HG03095 (cell line): ENCODE measurements around the gene CMIP.
A peak's percentile ranks its signal among the peaks of the same experiment; 100 is the strongest.

ENCODE experiments used
- ATAC-seq: cut with Tn5 transposase; IDR thresholded peaks from one replicate; pipeline ENCODE4 v1.9.1; 2021; ENCODE audit warnings: moderate library complexity; ENCODE audit not compliant: unreplicated experiment

CMIP gene

DNA sequence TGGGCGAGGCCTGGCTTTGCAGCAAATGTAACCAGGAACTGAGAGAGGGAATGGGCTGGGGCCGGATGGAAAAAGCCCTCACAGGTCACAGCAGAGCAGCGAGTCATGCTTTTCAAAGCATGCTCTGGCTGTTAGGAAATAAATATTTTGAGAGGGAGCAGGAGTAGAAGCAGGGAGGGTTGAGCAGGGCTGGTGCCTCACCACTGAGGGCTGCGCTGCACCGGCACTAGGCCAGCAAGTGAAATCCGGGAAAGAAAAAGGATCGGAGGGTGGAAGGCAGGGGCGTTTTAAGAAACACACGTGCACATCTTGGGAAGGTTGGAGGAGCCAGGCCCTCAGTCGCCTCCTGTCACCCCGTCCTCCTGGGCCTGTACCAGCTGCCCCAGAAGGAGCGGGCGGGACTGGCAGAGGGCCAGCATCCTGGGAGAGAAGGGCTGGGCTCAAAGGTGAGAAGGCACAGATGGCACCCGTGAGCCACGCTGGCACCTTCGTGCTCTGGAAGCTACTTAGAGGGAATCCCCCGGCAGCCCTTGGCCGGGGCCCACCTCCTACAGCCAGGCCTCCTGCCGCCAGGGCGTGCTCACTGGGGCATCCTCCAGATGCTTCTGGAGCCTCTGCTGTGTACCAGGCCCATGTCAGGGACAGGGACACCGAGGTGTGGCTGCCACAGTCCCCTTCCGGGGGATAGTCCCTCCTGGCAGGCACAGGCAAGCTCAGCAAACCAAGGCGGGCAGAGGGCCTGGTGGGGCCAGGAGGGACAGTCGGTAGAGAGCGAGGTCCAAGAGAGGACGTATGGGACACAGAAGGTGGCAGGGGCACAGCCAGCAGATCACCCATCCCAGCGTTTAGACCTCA lies 263.0 kb downstream of the CMIP start:
- no peak for ATAC-seq

DNA sequence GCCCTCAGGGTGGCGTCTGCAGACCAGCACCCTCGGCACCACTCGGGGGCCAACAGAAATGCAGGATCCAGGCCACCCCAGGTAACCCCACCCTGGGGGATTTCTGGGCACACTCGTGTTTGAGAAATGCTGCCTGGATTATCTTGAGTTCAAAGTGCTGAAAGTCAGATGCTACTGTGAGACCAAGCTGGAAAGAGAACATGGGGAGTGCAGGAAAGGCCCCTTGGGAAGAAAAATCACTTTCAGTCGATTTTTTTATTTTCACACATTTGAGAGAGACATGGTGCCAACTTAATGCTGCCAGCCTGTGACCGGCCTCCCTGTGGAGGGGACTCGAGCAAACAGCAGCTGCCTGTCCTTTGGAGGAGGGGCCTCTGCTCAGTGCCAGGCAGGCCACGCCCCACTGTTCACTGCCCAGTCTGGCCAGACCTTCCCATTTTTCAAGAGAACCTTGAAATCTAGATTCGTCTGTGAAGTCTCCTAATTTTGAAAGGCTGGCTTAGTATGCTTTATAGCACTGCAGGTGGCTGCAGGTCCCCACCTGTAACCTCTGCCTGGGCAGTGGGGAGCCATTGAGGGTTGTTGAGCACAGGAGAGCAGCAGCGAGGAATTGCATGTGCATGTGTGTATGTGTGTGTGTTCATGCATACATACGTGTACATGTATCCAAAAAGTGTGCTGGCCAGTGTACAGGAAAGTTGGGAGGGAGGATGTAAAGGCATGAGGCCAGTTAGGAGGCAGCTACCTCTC lies 263.8 kb downstream of the CMIP start:
- no peak for ATAC-seq

DNA sequence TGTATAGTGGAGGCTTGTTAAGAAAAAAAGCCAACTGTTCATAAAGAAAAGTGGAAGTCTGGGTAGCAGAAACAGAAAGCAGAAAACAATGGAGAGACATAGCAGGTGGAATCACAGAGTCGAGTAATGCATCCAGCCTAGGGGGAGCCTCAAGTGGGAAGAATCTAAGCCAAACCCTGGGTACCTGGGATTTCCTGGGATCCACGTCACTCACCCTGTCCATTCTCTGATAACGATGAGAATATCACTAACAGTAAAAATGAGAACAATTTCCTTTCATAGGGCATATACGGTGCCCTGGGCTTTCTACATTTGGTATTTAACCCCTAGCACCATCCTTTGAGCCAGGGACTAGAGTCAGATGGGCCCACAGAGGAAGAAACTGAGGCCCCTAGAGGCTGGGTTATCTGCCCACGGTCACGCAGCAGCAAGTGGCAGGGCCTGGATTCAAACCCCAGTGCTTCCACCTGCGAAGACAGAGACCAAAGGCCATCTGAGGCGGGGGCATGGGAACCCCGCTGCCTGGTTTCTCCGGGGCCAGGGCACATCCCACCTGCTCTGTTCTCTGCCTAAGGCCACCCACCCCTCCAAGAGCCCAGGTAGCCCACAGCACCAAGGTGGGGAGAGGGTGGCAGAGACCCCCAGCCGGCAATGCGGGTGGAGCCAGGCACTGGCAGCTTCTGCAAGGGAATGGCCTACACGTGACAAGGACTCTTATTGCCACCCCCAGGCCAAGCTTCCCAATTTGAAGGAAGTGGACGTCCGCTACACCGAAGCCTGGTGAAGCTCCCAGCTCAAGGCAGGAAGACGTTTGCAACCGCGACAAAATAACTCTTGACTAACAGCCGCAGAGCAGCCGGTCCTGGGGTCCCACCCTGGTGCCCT lies 264.6 kb downstream of the CMIP start:
- no peak for ATAC-seq

DNA sequence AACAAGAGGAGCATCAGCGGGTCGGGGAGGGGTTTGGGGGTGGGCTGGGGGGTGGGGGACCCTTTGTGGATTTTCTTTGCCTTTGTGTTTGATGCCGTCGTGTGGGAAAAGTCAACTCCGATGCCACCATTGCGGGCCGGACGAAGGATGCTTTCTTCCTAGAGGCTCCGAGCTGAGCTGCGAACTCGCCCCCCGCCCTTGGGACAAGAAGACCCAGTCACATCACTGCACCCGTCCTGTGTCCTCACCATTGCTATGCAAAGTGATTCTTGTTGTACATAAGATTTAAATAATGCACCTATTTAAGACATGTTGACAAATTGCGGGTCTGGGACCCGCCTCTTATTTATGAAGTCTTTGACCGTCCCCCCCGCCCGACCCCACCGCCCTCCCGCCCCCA lies 265.4 kb downstream of the CMIP start:
- no peak for ATAC-seq

DNA sequence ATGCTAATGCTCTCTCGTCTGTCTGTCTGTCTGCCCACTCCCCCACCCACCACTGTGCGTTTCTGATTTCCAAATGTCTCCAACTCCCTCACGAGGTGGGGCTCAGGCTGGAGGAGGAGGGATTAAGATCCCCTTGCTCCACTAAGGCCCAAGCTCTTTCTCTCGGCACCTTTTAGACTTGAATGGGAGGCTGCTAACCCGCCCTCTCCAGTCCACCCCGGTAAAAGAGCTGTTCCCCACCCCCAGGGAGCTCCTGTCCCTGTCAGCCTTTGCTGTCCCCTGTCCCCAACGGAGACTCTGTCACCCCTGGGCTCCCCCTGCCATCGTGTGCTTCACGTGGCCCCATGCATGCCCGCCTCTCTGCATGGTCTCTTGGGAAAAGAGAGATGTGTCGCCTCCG lies 266.0 kb downstream of the CMIP start:
- no peak for ATAC-seq

DNA sequence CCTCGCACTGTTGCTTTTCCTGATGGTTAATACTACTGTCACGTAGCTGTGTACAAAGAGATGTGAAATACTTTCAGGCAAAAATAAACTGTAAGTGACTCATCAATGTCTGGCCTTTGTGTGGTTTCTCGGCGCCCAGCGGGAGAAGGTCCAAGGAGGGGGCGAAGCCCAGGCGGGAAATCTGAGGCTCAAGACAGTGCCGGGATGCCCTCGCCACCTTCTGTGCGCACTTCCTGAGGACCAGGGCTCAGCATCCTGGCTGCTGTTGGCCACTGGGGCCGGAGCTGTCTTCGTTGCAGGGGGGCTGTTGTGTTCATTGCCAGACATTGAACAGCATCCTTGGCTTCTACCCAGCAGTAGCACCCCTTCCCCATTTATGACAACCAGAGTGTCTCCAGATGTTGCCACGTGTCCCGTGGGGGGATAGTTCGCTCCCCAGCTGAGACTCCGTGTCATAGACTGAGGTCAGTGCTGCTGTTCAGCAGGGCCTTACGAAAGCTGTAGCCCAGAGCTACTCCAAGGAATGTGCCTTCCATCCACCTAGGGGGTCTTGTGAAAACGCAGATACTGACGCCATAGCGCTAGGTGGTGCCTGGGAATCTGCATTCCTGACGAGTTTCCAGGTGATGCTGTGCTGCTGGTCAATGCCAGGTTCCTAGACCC lies 267.2 kb downstream of the CMIP start:
- ATAC-seq = no peak

DNA sequence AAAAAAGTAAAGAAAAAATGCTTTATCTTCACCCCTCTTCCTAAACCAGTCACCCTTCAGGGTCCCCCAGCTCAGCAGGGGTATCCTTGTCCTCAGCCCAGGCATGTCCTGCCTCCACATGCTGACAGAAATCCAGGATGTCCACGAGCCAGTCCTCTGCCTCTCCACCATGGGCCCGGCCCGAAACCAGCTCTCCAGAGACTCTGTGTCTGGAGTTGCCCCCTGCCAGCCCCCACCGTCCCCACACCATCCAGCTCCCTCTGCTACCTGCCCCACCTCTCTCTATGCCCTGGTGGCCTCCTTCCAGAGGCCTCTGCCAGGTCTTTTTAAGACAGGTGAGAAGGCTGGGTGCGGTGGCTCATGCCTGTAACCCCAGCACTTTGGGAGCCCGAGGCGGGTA lies 268.1 kb downstream of the CMIP start:
- no peak for ATAC-seq

DNA sequence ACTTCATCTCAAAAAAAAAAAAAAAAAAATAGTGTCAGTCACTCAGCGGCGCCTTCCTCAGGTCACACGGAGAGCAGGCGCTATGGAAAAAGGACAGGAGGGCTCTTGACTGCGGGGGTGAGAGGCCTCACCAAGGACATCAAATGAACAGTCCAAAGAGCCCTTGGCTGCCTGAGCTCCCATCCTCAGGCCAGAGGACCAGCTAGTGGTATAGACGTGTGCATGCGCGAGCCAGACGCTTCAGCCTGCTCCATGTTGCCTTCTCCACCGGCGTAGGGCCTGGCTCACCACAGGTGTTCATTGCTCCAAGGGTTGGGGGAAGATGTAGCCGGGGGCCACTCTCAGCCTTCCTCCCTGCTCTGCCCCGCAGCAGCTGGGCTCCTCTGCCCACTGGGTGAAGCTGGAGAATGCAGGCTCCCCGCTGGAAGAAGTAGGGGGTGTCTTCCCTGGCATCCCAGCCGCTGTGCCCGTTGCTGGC lies 268.7 kb downstream of the CMIP start:
- no peak for ATAC-seq

DNA sequence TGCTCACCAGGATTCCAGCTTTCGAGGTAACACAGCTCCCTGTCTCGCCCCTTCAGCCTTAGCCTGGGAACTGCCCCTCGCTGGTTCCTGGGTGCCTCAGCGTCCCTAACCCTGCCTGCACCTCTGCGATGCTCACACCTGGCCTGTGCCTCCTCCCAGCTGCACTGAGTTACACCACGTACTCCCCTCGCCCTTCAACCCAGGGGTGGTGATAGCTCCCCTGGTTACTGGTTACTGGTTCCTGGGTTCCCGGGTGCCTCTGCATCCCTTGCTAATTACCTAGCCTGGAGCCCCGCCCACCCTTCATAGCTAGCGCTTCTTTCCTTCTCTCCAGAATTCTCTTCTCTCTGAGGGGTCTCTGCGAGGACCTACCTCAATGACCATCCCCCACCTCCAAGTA lies 269.2 kb downstream of the CMIP start:
- no peak for ATAC-seq

DNA sequence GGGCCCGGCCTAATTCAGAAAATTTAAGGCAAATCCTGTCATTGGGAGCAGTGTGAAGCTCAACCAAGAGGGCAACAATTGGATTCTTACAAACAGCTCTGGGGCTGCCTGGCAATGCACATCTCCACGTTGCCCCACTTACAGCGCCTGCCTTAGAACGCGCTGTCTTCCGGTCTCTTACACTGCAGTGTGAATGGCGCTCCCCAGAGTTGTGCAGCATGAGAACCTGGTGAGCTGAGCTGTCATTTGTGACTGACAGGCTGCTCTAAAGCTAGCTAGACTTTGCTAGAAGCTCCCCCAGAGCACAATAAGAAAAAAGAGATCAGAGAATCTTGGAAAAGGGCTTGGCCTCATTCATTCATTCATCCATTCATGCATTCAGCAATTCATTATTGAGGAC lies 270.0 kb downstream of the CMIP start:
- ATAC-seq = no peak

DNA sequence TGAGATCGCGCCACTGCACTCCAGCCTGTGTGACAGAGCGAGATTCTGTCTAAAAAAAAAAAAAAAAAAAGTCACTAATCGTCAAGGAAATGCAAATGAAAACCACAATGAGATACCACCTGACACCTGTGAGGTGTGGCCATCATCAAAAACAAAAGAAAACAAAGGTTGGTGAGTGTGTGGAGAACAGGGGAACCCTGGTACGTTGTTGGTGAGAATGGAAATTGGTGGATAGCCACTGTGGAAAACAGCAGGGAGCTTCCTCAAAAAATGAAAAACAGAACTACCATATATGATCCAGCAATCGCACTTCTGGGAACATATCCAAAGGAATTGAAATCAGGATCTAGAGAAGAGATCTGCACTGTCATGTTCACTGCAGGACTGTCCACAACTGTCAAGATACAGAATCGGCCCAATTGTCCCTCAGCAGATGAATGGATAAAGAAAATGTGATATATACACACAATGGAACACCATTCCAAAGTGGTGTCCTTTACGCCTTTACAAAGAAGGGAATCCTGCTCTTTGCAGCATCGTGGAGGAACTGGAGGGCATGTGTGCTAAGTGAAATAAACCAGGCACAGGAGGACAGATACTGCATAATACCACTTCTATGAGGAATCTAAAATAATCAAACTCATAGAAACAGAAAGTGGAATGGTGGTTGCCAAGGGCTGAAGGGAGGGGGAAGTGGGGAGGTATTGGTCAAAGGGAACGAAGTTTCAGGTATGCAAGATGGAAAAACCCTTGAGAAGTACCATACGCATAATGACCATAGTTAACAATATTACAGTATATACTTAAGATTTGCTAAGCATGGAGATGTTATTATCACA lies 271.0 kb downstream of the CMIP start:
- peak; percentile 45 for ATAC-seq

DNA sequence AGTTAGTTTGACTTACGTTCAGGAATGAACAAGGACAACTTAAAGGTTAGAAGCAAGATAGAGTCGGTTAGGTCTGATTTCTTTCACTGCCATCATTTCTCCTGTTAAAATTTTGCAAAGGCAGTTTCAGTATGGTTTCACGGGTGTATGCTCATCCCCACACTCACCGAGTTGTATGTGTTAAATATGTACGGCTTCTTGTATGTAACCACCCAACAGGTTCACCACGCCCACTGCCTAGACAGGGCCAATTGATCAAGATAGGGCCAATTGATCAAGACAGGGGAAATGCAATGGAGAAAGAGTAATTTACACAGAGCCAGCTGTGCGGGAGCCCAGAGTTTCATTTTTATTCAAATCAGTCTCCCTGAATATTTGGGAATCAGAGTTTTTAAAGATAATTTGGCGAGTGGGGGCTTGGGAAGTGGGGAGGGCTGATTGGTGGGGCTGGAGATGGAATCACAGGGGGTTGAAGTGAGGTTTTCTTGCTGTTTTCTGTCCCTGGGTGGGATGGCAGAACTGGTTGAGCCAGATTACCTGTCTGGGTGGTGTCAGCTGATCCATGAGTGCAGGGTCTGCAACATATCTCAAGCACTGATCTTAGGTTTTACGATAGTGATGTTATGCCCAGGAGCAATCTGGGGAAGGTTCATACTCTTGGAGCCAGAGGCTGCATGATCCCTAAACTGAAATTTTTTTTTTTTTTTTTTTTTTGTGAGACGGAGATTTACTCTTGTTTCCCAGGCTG lies 272.0 kb downstream of the CMIP start:
- ATAC-seq = peak; percentile 49

DNA sequence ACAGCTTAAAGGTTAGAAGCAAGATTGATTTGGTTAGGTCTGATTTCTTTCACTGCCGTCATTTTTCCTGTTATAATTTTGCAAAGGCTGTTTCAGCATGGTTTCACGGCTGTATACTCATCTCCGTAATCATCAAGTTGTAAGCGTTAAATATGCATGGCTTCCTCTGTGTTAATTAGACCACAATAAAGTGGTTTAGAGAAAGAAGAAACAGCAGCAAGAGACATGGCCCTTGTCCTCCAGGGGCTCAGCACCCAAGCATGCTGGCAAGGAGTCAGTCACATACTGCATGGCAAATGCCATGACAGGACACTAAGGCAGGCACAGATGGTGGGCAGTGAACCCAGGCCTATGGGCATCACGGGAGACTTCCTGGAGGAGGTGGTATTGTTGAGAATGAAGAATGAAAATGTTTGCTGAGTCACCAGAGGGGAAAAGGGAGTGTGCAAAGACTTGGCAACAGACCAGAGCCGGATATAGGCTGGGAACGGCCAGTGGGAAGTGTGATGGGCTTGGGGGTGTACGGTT lies 273.1 kb downstream of the CMIP start:
- ATAC-seq = no peak

DNA sequence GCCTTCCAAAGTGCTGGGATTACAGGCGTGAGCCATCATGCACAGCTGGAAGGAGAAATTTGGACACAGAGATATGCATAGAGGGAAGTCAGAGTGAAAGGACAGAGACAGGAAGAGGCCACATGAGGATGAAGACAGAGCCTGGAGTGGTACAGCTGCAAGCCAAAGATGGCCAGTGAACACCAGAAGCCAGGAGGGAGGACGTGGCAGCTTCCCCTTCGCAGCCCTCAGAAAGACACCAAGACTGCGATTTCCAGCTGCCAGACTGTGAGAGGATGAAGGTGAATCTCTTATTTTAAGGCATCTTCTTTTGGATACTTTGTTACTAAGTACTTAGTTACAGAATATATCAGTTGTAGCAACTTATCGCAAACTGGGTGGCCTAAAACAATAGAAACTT lies 274.0 kb downstream of the CMIP start:
- ATAC-seq = no peak

DNA sequence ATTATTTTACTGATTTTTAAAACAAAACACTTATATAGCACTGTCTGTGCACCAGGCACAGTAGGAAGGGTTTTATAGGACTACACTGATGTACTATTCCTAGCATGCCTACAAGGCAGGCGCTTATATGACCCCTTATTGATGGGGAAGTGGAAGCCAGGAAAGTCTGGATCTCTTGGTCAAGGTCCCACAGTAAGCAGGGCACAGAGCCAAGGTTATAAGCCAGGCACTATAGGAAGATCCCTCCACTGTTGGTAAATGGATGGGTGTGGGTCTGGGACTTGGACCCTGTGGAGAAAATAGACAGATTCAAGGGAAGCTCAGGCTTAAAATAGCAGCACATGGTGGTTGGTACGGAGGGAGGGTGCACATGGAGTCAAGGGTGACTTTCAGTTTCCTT lies 275.4 kb downstream of the CMIP start:
- ATAC-seq = no peak

DNA sequence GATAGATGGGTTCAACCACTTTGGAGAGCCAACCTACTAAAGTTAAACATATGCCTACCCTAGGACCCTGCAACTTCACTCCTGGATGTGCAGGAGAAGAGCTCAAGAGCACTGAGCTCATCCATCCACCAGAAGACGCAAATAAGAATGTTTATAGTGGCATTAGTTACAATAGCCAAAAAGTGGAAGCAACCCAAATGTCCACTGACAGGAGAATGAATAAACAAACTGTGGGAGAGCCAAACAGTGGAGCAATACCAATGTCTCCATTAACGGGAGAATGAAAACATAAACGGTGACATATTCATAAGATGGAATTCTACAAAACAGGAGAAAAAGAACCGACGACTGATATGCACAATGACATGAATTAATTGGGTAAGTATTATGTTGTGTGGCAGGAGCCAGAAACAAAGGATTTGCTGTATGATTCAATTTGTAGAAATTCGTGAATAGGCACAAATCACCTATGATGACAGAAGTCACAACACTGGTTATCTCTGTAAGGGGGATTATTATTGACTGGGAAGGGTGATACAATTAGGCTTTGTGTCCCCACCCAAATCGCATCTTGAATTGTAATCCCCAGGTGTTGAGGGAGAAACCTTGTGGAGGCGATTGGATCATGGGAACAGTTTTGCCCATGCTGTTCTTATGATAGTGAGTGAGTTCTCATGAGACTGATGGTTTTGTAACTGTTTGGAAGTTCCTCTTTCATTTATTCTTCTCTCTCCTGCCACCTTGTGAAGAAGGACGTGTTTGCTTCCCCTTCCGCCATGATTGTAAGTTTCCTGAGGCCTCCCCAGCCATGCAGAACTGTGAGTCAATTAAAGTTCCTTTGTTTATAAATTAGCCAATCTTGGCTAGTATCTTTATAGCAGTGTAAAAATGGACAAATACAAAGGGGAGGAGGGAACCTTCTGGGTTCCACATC lies 276.6 kb downstream of the CMIP start:
- ATAC-seq = no peak

DNA sequence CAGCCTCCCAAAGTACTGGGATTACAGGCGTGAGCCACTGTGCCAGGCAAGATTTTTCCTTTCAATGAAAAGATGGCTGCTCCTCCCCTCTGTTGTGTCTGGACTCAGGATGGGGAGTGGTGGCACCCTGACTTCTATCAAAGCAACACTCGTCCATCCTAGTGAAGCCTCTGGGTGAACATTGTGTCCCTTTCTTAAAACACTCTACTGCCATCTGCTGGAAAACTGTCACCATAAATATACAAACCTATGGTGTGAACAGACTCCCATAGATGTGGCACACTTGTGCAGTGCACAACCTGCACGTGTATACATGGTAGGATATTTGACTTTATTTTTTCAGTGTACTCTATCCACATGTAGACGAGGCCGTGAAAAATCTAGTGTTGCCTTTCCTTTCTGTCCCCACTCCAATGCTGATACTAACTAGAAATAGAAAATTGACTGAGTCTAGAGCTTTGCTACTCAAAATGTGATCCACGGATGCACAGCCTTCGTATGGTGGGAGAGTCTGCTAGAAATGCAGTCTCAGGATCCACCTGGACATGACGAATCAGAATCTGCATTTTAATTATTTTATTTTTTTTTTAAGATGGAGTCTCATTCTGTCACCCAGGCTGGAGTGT lies 278.6 kb downstream of the CMIP start:
- peak; percentile 63 for ATAC-seq
